Measurements from ENCODE around the gene RILPL2. TPM values are rescaled to one million over a fixed set of nuclear protein-coding genes. Genes with fewer than 3 reads are reported as not detected.
A peak's percentile ranks its signal among the peaks of the same experiment; 100 is the strongest.

Gene RILPL2
- total and polyA plus RNA-seq, 9 of the 15 experiments (the other 6 are each of a cell fraction or from before 2014, with no cell fraction given) = 0.61 to 5.8 (median 4.3) TPM

DNA sequence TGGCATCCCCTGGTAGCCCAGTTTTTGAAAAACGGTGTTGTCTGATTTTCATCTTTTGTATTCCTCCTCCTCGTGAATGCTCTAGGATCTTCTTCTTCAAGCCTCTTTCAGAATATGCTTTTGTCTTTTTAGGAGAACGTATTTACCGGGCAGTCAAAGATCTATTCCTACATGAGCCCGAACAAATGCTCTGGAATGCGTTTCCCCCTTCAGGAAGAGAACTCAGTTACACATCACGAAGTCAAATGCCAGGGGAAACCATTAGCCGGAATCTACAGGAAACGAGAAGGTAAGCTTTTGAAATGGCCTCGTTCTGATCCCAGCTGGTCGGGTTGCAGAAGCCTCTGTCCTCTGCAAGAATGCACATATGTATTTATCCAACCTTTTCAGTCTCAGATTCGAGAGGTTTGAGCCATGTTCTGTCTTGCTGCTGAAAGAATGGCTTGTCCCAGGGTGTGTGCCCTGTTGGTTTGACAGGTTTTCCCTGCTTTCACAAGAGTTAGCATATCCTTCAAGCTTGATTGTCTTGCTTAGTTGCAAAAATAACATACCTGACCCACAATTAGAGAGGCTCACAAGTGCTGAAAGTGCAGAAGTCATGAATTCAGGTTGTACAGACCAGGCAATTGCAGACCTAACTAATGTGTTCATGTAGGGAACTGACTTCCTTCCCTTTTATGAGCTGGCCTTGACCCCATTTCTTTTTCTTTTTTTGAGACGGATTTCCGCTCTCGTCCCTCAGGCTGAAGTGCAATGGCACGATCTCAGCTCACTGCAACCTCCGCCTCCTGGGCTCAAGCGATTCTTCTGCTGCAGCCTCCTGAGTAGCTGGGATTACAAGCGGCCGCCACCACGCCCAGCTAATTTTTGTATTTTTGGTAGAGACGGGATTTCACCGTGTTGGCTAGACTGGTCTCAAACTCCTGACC, 45.7 kb downstream of the RILPL2 start:
- intact Hi-C loops (cut with micrococcal nuclease) = no loop called here
- CTCF ChIA-PET (ENCODE audit: low intra/inter-chr PET ratio) = no interaction called here
- H3K4me1 ChIP-seq (replicated peaks in 1 of 2; ENCODE audit: control insufficient read depth in 2 of 2, insufficient read depth in 2 of 2, low read length in 2 of 2) = peaks cover 34 to 38% of the 10 kb centered on the region in 2 experiments
- no peak overlapping the region; the same call in 2 of the 3 replicates for H3K27ac ChIP-seq (ENCODE audit: extremely low read depth, low read depth, low read length)
- H3K4me3 ChIP-seq = peak overlapping the region; percentile 46; the same call in 1 of the 2 replicates
- BruUV-seq (replicated peaks) = TSS peak; percentile 7
- in situ Hi-C loops (cut with MboI) = loop anchor here (25.0 kb wide), 1 partner anchor 1553 kb away; no protein-coding TSS in a partner anchor
- H3K9ac ChIP-seq (ENCODE audit: insufficient read depth in 1 of 2, low read depth in 2 of 2, low read length in 2 of 2) = peak overlapping the region; percentile 70 to 94; a peak in 1 of 4 replicates
- H3K36me3 ChIP-seq (ENCODE audit: control insufficient read depth, insufficient read depth, low read length) = peaks cover 66% of the 10 kb centered on the region
- ATAC-seq (no peak), FAIRE-seq (peak; percentile 52), DNase-seq (ENCODE audit: extremely low read depth in 1 of 4, low spot score in 3 of 4) (no peak)
- H3K4me2 ChIP-seq (ENCODE audit: insufficient read depth, low read length) = peak overlapping the region; percentile 68
- no peaks in the 10 kb centered on the region for H3K27me3 ChIP-seq (ENCODE audit: control insufficient read depth in 2 of 2, insufficient read depth in 2 of 2, low read length in 2 of 2)
- peaks cover 26% of the 10 kb centered on the region for H4K20me1 ChIP-seq (replicated peaks; ENCODE audit: control insufficient read depth, insufficient read depth, low read length)
- TF ChIP-seq KDM2B (CRISPR knock-in tag; IDR thresholded peaks at IDR 0.05) (0 out of 2 replicates have a peak, but pooled peaks have one; percentile 22), SETDB1 (IDR thresholded peaks at IDR 0.05; ENCODE audit: low read length) (no peak)
- H2AFZ ChIP-seq (ENCODE audit: low read depth, low read length) = no peak overlapping the region
- peaks cover 86% of the 10 kb centered on the region for H3K79me2 ChIP-seq (ENCODE audit: control insufficient read depth, insufficient read depth, low read length)
- WGBS (ENCODE audit: insufficient coverage, low coverage, missing lambda C conversion rate) = 88% methylated on average over 19 of the region's 23 CpGs
- POLR2A ChIA-PET = interaction anchor here (0.5 to 1.7 kb wide), 13 partner anchors 7 to 1625 kb away, joined by 3 to 6 read pairs (median 3); partner anchors contain the start of gene KMT5A
- no peaks in the 10 kb centered on the region for H3K9me1 ChIP-seq (ENCODE audit: control insufficient read depth, insufficient read depth, low read length)
- H3K9me3 ChIP-seq (replicated peaks; ENCODE audit: control insufficient read depth, insufficient read depth, low read depth, low read length) = no peaks in the 10 kb centered on the region

All from K562 (cell line).